K562 (cell line): ENCODE measurements around the gene GPR107.

ENCODE experiments used
- CEBPB ChIP-seq: fragments of 450-650 bp; IDR thresholded peaks from 2 replicates; pipeline ENCODE4 v1.6.1; 2016; ENCODE audit warnings: missing genetic modification characterization, missing compliant biosample characterization
- GATAD2A ChIP-seq: fragments of 450-650 bp; IDR thresholded peaks from 2 replicates; pipeline ENCODE4 v1.6.1; 2017
- ZNF280B ChIP-seq: fragments of 250-450 bp; sonication (Bioruptor Pico); IDR thresholded peaks from 2 replicates; pipeline ENCODE4 v1.5.1; 2021; ENCODE audit warnings: mild to moderate bottlenecking

GRCh38 chr9:130147198-130147597 is 93.5 kb downstream of the GPR107 start:
- TF ChIP-seq ZNF280B (CRISPR knock-in tag) (no peak), GATAD2A (no peak), CEBPB (tag) (no peak)
